Liver (tissue), 9 donors: ENCODE measurements around the gene NRG3. TPM values are rescaled to one million over a fixed set of nuclear protein-coding genes. Genes with fewer than 3 reads are reported as not detected.

Experiments
- DNase-seq: peaks from one replicate; pipeline ENCODE4 v3.0.0-alpha.2; 2017; ENCODE audit warnings: low spot score
- H3K27ac ChIP-seq, 2 donors: one replicate each; pipeline ENCODE4 v1.7.0; 2013; ENCODE audit warnings: inconsistent platforms in 2 of 2, low read length in 2 of 2, control low read depth in 1 of 2, low read depth in 1 of 2, mild to moderate bottlenecking in 1 of 2
- H3K27me3 ChIP-seq, 4 donors: one replicate each; pipeline versions ENCODE4 v1.6.1 to v1.7.0; 2013; ENCODE audit warnings: low read length in 3 of 4, inconsistent platforms in 1 of 4, mild to moderate bottlenecking in 1 of 4, moderate library complexity in 1 of 4; ENCODE audit not compliant: control insufficient read depth in 4 of 4, insufficient read depth in 4 of 4
- H3K36me3 ChIP-seq, 4 donors: one replicate each; pipeline versions ENCODE4 v1.6.1 to v1.7.0; 2013; ENCODE audit warnings: low read length in 3 of 4, mild to moderate bottlenecking in 3 of 4, low read depth in 1 of 4, moderate library complexity in 1 of 4; ENCODE audit not compliant: control insufficient read depth in 4 of 4, insufficient read depth in 3 of 4
- H3K4me1 ChIP-seq, 4 donors: one replicate each; pipeline versions ENCODE4 v1.6.1 to v1.7.0; 2013; ENCODE audit warnings: low read length in 3 of 4, mild to moderate bottlenecking in 3 of 4, moderate library complexity in 1 of 4; ENCODE audit not compliant: control insufficient read depth in 4 of 4, insufficient read depth in 4 of 4
- H3K4me3 ChIP-seq, 3 donors: one replicate each; pipeline versions ENCODE4 v1.6.1 to v1.7.0; 2013; ENCODE audit warnings: low read length in 3 of 3, control low read depth in 1 of 3, low read depth in 1 of 3, mild to moderate bottlenecking in 1 of 3
- H3K9ac ChIP-seq, 2 donors: one replicate each; pipeline ENCODE4 v1.7.0; 2013; ENCODE audit warnings: low read length in 2 of 2, mild to moderate bottlenecking in 2 of 2, moderate library complexity in 2 of 2, control low read depth in 1 of 2, low read depth in 1 of 2
- H3K9me3 ChIP-seq, 4 donors: one replicate each; pipeline versions ENCODE4 v1.6.1 to v1.7.0; 2013; ENCODE audit warnings: low read length in 3 of 4; ENCODE audit not compliant: control insufficient read depth in 4 of 4
- ATF3 ChIP-seq: IDR thresholded peaks from 2 replicates; pipeline ENCODE4 v1.6.1; 2016; ENCODE audit warnings: antibody characterized with exemption
- EGR1 ChIP-seq, 2 donors: IDR thresholded peaks; 2 replicates each; pipeline ENCODE4 v1.6.1; 2016 to 2018; ENCODE audit warnings: antibody characterized with exemption in 2 of 2, low read depth in 2 of 2
- FOXA1 ChIP-seq: IDR thresholded peaks from 2 replicates; pipeline ENCODE4 v1.6.1; 2016; ENCODE audit warnings: antibody characterized with exemption
- FOXA2 ChIP-seq: IDR thresholded peaks from 2 replicates; pipeline ENCODE4 v1.6.1; 2016; ENCODE audit warnings: antibody characterized with exemption
- GABPA ChIP-seq, 2 donors: IDR thresholded peaks in 1 of 2; conservative IDR thresholded peaks in 1 of 2; 2 replicates each; pipeline ENCODE4 v1.6.1; 2016; ENCODE audit warnings: antibody characterized with exemption in 2 of 2, mild to moderate bottlenecking in 1 of 2, moderate library complexity in 1 of 2
- HNF4A ChIP-seq, 2 donors: conservative IDR thresholded peaks; 2 replicates each; pipeline ENCODE4 v1.6.1; 2016; ENCODE audit warnings: antibody characterized with exemption in 2 of 2, mild to moderate bottlenecking in 2 of 2
- HNF4G ChIP-seq: IDR thresholded peaks from 2 replicates; pipeline ENCODE4 v1.6.1; 2016; ENCODE audit warnings: antibody characterized with exemption
- JUND ChIP-seq, 2 donors: IDR thresholded peaks; 2 replicates each; pipeline ENCODE4 v1.6.1; 2016; ENCODE audit warnings: antibody characterized with exemption in 2 of 2
- NR2F2 ChIP-seq: IDR thresholded peaks from 2 replicates; pipeline ENCODE4 v1.6.1; 2016; ENCODE audit warnings: antibody characterized with exemption
- RAD21 ChIP-seq, 2 donors: IDR thresholded peaks; 2 replicates each; pipeline ENCODE4 v1.6.1; 2016; ENCODE audit warnings: antibody characterized with exemption in 2 of 2, mild to moderate bottlenecking in 2 of 2
- REST ChIP-seq: IDR thresholded peaks from 2 replicates; pipeline ENCODE4 v1.6.1; 2016; ENCODE audit warnings: antibody characterized with exemption, mild to moderate bottlenecking
- RXRA ChIP-seq, 2 donors: IDR thresholded peaks; 2 replicates each; pipeline ENCODE4 v1.6.1; 2017 to 2018; ENCODE audit warnings: antibody characterized with exemption in 2 of 2, mild to moderate bottlenecking in 1 of 2
- SP1 ChIP-seq: IDR thresholded peaks from 2 replicates; pipeline ENCODE4 v1.6.1; 2018; ENCODE audit warnings: antibody characterized with exemption, mild to moderate bottlenecking
- TAF1 ChIP-seq: conservative IDR thresholded peaks from 2 replicates; pipeline ENCODE4 v1.6.1; 2016; ENCODE audit warnings: antibody characterized with exemption, mild to moderate bottlenecking
- YY1 ChIP-seq: IDR thresholded peaks from 2 replicates; pipeline ENCODE4 v1.6.1; 2016; ENCODE audit warnings: antibody characterized with exemption, mild to moderate bottlenecking
- ZBTB33 ChIP-seq: IDR thresholded peaks from 2 replicates; pipeline ENCODE4 v1.6.1; 2016; ENCODE audit warnings: antibody characterized with exemption
- WGBS: extraction: QIAGEN DNeasy Blood & Tissue Kit; methylation state at CpG from one replicate; pipeline ENCODE4 v1.1.7; 2013; 5-methylcytosine and 5-hydroxymethylcytosine counted together
- polyA plus RNA-seq, 2 donors: library from polyadenylated mRNA; stranded (reverse) in 1 of 2; unstranded in 1 of 2; fragments of 200-250 nt in 1 of 2; fragments of >200 nt in 1 of 2; fragmentation: Nextera tagmentation in 1 of 2; extraction: Ambion mirVana in 1 of 2; gene quantifications; one replicate each; pipeline versions ENCODE4 v1.2.1 to v1.2.3, GENCODE V29; 2013 to 2015
- total RNA-seq, 2 donors: library from RNA; depleted of rRNA; stranded (reverse); fragments of >200 nt; gene quantifications; one replicate each; pipeline ENCODE4 v1.2.3, GENCODE V29; 2014
- TF ChIP-seq, protein P1 (sequence below): fragments of 150-350 bp; IDR thresholded peaks from 2 replicates; pipeline ENCODE4 v1.5.1; 2017; ENCODE audit warnings: improper control_type of control experiment, low read depth, low read length; ENCODE audit not compliant: missing input control
- TF ChIP-seq, protein P2 (sequence below): IDR thresholded peaks from 2 replicates; pipeline ENCODE4 v1.6.1; 2016; ENCODE audit warnings: antibody characterized with exemption
- donor health status: healthy.
- donor health status: healthy.
- donor health status: healthy.
- donor health status: healthy.
- donor health status: healthy.

NRG3 gene
- total and polyA plus RNA-seq, 4 donors: 0.24 to 3.7 (median 0.38) TPM

GRCh38 chr10:82149674-82150073 is 274.7 kb downstream of the NRG3 start:
- WGBS: 63% methylated on average over 4 of the region's 4 CpGs
- H3K9me3 ChIP-seq: no peaks in the 10 kb centered on the region
- DNase-seq: no peak
- H3K36me3 ChIP-seq: no peaks in the 10 kb centered on the region
- H3K4me3 ChIP-seq: no peak overlapping the region
- H3K27me3 ChIP-seq: no peaks in the 10 kb centered on the region
- H3K27ac ChIP-seq: no peak overlapping the region
- no peaks in the 10 kb centered on the region for H3K4me1 ChIP-seq
- H3K9ac ChIP-seq: no peak overlapping the region
- TF ChIP-seq REST (no peak), YY1 (no peak), GABPA (IDR thresholded peaks at IDR 0.05 in 1 of 2, conservative IDR thresholded peaks at IDR 0.05 in 1 of 2) (no peak), RXRA (IDR thresholded peaks at IDR 0.05) (no peak), JUND (IDR thresholded peaks at IDR 0.05) (no peak), HNF4A (conservative IDR thresholded peaks at IDR 0.05) (no peak), RAD21 (IDR thresholded peaks at IDR 0.05) (no peak), TAF1 (no peak), FOXA2 (no peak), ZBTB33 (no peak), SP1 (no peak), NR2F2 (no peak), EGR1 (IDR thresholded peaks at IDR 0.05; ENCODE audit: low read depth in 2 of 2) (no peak), ATF3 (no peak), FOXA1 (no peak), HNF4G (no peak)
- TF ChIP-seq, protein P1, sequence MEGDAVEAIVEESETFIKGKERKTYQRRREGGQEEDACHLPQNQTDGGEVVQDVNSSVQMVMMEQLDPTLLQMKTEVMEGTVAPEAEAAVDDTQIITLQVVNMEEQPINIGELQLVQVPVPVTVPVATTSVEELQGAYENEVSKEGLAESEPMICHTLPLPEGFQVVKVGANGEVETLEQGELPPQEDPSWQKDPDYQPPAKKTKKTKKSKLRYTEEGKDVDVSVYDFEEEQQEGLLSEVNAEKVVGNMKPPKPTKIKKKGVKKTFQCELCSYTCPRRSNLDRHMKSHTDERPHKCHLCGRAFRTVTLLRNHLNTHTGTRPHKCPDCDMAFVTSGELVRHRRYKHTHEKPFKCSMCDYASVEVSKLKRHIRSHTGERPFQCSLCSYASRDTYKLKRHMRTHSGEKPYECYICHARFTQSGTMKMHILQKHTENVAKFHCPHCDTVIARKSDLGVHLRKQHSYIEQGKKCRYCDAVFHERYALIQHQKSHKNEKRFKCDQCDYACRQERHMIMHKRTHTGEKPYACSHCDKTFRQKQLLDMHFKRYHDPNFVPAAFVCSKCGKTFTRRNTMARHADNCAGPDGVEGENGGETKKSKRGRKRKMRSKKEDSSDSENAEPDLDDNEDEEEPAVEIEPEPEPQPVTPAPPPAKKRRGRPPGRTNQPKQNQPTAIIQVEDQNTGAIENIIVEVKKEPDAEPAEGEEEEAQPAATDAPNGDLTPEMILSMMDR: no peak
- TF ChIP-seq, protein P2, sequence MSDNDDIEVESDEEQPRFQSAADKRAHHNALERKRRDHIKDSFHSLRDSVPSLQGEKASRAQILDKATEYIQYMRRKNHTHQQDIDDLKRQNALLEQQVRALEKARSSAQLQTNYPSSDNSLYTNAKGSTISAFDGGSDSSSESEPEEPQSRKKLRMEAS: no peak
